GM12878 (cell line): ENCODE data around the gene DAGLA. TPM values are rescaled to one million over a fixed set of nuclear protein-coding genes. Genes with fewer than 3 reads are reported as not detected.

Experiments used
- ATAC-seq: fragments of 200-7000 bp; cut with Tn5 transposase; 3 replicates; pipeline ENCODE4 v1.9.1; 2020; ENCODE audit warnings: mild to moderate bottlenecking, moderate library complexity
- BruUV-seq: library from RNA; stranded (reverse); fragments of 400-500 nt; replicated peaks from 2 replicates; lab custom pipeline; 2021; lab: Mats Ljungman, UMichigan
- CTCF ChIA-PET: fragments of 300-600 bp; sonication (Branson Sonifier 250); formaldehyde crosslinking; extraction: SDS; loops from one replicate; lab custom pipeline; 2021; ENCODE audit warnings: inconsistent platforms; lab: Yijun Ruan, JAX
- POLR2A ChIA-PET: fragments of 350-600 bp; formaldehyde crosslinking; extraction: SDS; loops from one replicate; lab custom pipeline; 2021; ENCODE audit warnings: inconsistent platforms; lab: Charles Lee
- RAD21 ChIA-PET: fragments of 300-600 bp; sonication (Branson Sonifier 250); formaldehyde crosslinking; loops from one replicate; lab custom pipeline; 2023; ENCODE audit warnings: antibody characterized with exemption; ENCODE audit not compliant: unreplicated experiment; lab: Charles Lee
- SMC1A ChIA-PET: fragments of 300-600 bp; sonication (Branson Sonifier 250); formaldehyde crosslinking; loops from one replicate; lab custom pipeline; 2023; ENCODE audit not compliant: unreplicated experiment, uncharacterized antibody; lab: Charles Lee
- DNase-seq: peaks from one replicate; pipeline ENCODE4 v3.0.0-alpha.2; 2011; ENCODE audit warnings: low read depth, low spot score
- FAIRE-seq: peaks from 3 replicates; lab custom pipeline; 2011; peaks lifted over from hg19 to GRCh38; lab: Jason Lieb, UNC
- H2AFZ ChIP-seq: 2 replicates; pipeline ENCODE4 v1.6.0; 2011; ENCODE audit warnings: low read depth, low read length, control low read depth; ENCODE audit not compliant: control insufficient read depth
- H3K27ac ChIP-seq: 2 replicates; pipeline ENCODE4 v1.5.1; 2011; ENCODE audit warnings: control low read depth; ENCODE audit not compliant: control insufficient read depth, insufficient read depth
- H3K27me3 ChIP-seq, 2 experiments: replicated peaks in 1 of 2; 2 replicates each; pipeline versions ENCODE4 v1.6.0 to v1.6.1; 2011; ENCODE audit warnings: low read length in 1 of 2; ENCODE audit not compliant: control insufficient read depth in 2 of 2, insufficient read depth in 2 of 2
- H3K36me3 ChIP-seq, 2 experiments: 2 replicates each; pipeline ENCODE4 v1.5.1; 2011; ENCODE audit warnings: low read length in 1 of 2; ENCODE audit not compliant: control insufficient read depth in 2 of 2, insufficient read depth in 2 of 2
- H3K4me1 ChIP-seq: 2 replicates; pipeline ENCODE4 v1.6.1; 2011; ENCODE audit warnings: mild to moderate bottlenecking, low read length, moderate library complexity, mixed read lengths; ENCODE audit not compliant: control insufficient read depth, insufficient read depth
- H3K4me2 ChIP-seq: 2 replicates; pipeline ENCODE4 v1.6.0; 2011; ENCODE audit warnings: control low read depth; ENCODE audit not compliant: control insufficient read depth, insufficient read depth
- H3K4me3 ChIP-seq: fragments of 200-600 bp; sonication (generic); 2 replicates; pipeline ENCODE4 v1.5.1; 2016
- H3K79me2 ChIP-seq: 2 replicates; pipeline ENCODE4 v1.6.0; 2011; ENCODE audit warnings: low read length; ENCODE audit not compliant: control insufficient read depth, insufficient read depth
- H3K9ac ChIP-seq: 2 replicates; pipeline ENCODE4 v1.8.0; 2011; ENCODE audit warnings: low read length, control low read depth, mixed read lengths; ENCODE audit not compliant: control insufficient read depth, insufficient read depth
- H3K9me3 ChIP-seq: replicated peaks from 3 replicates; pipeline ENCODE4 v1.5.1; 2011; ENCODE audit warnings: mild to moderate bottlenecking, low read length; ENCODE audit not compliant: control insufficient read depth, insufficient read depth
- H4K20me1 ChIP-seq: 2 replicates; pipeline ENCODE4 v1.6.0; 2011; ENCODE audit not compliant: control insufficient read depth, insufficient read depth
- RAD21 ChIP-seq: IDR thresholded peaks from 2 replicates; pipeline ENCODE4 v1.6.1; 2011; ENCODE audit warnings: mild to moderate bottlenecking, low read depth, low read length, moderate library complexity; ENCODE audit not compliant: insufficient read depth
- ZBTB4 ChIP-seq: fragments of 450-650 bp; formaldehyde crosslinking; IDR thresholded peaks from 2 replicates; pipeline ENCODE4 v1.4.0; 2022; ENCODE audit warnings: mild to moderate bottlenecking, moderate library complexity
- ZNF622 ChIP-seq: fragments of 450-650 bp; IDR thresholded peaks from 2 replicates; pipeline ENCODE4 v1.6.1; 2017; ENCODE audit warnings: mild to moderate bottlenecking, inconsistent platforms
- WGBS: methylation state at CpG from one replicate; pipeline ENCODE4 v1.1.6; 2016; ENCODE audit warnings: low lambda C conversion rate; ENCODE audit not compliant: insufficient replicate concordance, insufficient coverage; ENCODE audit errors: missing lambda C conversion rate; 5-methylcytosine and 5-hydroxymethylcytosine counted together
- in situ Hi-C: fragments of 300-500 bp; cut with MboI; formaldehyde crosslinking; loops from 9 replicates; pipeline ENCODE4 v1.14.3; 2018; ENCODE audit warnings: mixed read lengths
- intact Hi-C: fragments of 100-400 bp; cut with micrococcal nuclease; formaldehyde crosslinking; loops from one replicate; pipeline ENCODE4 v1.14.2; 2022; ENCODE audit not compliant: unreplicated experiment
- polyA plus RNA-seq, 11 experiments: library from polyadenylated mRNA; depleted of rRNA in 4 of 11; unstranded in 6 of 11; stranded (reverse) in 5 of 11; fragments of >200 nt; fragmentation: Nextera tagmentation in 4 of 11; fragmentation: Illumina TruSeq in 1 of 11; extraction: Ambion mirVana in 4 of 11; extraction: Trizol in 1 of 11; gene quantifications; 1 replicate in 1 of 11; 2 replicates in 10 of 11; pipeline versions ENCODE4 v1.2.1 to v1.2.3, GENCODE V29; 2011 to 2016; ENCODE audit warnings: inconsistent platforms in 2 of 11, missing spikeins in 2 of 11, low read depth in 1 of 11
- total RNA-seq, 4 experiments: library from RNA; depleted of rRNA in 3 of 4; stranded (reverse); fragments of >200 nt in 3 of 4; fragmentation: Illumina TruSeq in 1 of 4; extraction: Trizol in 1 of 4; gene quantifications; 2 replicates each; pipeline versions ENCODE4 v1.2.1 to v1.2.3, GENCODE V29; 2013 to 2021

The DAGLA gene
- total and polyA plus RNA-seq, 10 of the 15 experiments (the other 5 are each of a cell fraction or from before 2014, with no cell fraction given): 0.05 TPM; not detected in 9

GRCh38 chr11:61725781-61726231 is 45.6 kb downstream of the DAGLA start:
- in situ Hi-C loops: no loop called here
- RAD21 ChIA-PET: no interaction called here

More at GRCh38 chr11:61725781-61726231, 45.6 kb downstream of the DAGLA start:
- no peak for DNase-seq
- Histone ChIP-seq H3K4me2 (no peak overlapping the region), H4K20me1 (no peaks in the 10 kb centered on the region), H3K9me3 (no peaks in the 10 kb centered on the region), H3K4me1 (no peaks in the 10 kb centered on the region), H3K79me2 (no peaks in the 10 kb centered on the region), H2AFZ (no peak overlapping the region), H3K27me3 (no peaks in the 10 kb centered on the region), H3K9ac (no peak overlapping the region), H3K4me3 (no peak overlapping the region), H3K36me3 (no peaks in the 10 kb centered on the region), H3K27ac (no peak overlapping the region)
- POLR2A ChIA-PET: no interaction called here
- BruUV-seq: no TSS peak
- FAIRE-seq: no peak
- intact Hi-C loops: no loop called here
- CTCF ChIA-PET: interaction anchor here (1.1 kb wide), 1 partner anchor 8 kb away, joined by 3 read pairs; no protein-coding TSS in a partner anchor
- no peak for ATAC-seq
- WGBS: 65% methylated on average over 12 of the region's 12 CpGs
- TF ChIP-seq ZBTB4 (CRISPR knock-in tag) (no peak), RAD21 (no peak), ZNF622 (no peak)
- SMC1A ChIA-PET: no interaction called here
